ENCODE measurements around the gene MREG. TPM values are rescaled to one million over a fixed set of nuclear protein-coding genes. Genes with fewer than 3 reads are reported as not detected.
A peak's percentile ranks its signal among the peaks of the same experiment; 100 is the strongest.

Gene MREG
- total RNA-seq, 4 donors from 2014 or later: 2.9 to 14.6 (median 3.6) TPM

DNA sequence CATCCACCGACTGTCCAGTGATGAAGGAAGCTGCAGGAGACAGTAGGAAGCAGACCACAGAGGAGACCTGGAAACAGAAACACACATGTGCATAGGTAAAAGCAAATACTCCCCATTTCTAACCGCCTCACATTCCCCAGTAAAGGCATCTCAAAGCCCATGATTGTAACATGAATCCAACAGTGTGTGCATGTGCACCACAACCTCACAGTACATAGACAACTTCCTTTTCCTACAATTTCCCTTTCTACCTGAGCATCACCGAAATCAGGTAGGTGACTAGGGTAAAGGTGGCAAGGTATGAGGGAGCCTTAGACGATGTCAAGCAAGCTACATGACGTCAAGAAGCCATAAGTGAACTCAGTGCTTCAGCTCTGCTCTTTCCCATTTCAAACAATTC is 30.6 kb upstream of the MREG start:
- peaks cover 0 to 45% (median 0%) of the 10 kb centered on the region in 3 donors for H3K36me3 ChIP-seq
- TF ChIP-seq, protein P1, sequence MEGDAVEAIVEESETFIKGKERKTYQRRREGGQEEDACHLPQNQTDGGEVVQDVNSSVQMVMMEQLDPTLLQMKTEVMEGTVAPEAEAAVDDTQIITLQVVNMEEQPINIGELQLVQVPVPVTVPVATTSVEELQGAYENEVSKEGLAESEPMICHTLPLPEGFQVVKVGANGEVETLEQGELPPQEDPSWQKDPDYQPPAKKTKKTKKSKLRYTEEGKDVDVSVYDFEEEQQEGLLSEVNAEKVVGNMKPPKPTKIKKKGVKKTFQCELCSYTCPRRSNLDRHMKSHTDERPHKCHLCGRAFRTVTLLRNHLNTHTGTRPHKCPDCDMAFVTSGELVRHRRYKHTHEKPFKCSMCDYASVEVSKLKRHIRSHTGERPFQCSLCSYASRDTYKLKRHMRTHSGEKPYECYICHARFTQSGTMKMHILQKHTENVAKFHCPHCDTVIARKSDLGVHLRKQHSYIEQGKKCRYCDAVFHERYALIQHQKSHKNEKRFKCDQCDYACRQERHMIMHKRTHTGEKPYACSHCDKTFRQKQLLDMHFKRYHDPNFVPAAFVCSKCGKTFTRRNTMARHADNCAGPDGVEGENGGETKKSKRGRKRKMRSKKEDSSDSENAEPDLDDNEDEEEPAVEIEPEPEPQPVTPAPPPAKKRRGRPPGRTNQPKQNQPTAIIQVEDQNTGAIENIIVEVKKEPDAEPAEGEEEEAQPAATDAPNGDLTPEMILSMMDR (IDR thresholded peaks at IDR 0.05): no peak
- no peak for TF ChIP-seq POLR2A (IDR thresholded peaks at IDR 0.05)
- no peak for TF ChIP-seq EP300 (IDR thresholded peaks at IDR 0.05)
- no peaks in the 10 kb centered on the region for H3K4me1 ChIP-seq
- H3K27me3 ChIP-seq: no peaks in the 10 kb centered on the region
- H3K4me3 ChIP-seq: no peak overlapping the region
- no peak for DNase-seq (ENCODE audit: low spot score in 2 of 2)
- H3K27ac ChIP-seq: no peak overlapping the region
- H3K9me3 ChIP-seq: no peaks in the 10 kb centered on the region
- 84 to 96% methylated on average over 5 of the region's 5 CpGs for WGBS, 2 donors

DNA sequence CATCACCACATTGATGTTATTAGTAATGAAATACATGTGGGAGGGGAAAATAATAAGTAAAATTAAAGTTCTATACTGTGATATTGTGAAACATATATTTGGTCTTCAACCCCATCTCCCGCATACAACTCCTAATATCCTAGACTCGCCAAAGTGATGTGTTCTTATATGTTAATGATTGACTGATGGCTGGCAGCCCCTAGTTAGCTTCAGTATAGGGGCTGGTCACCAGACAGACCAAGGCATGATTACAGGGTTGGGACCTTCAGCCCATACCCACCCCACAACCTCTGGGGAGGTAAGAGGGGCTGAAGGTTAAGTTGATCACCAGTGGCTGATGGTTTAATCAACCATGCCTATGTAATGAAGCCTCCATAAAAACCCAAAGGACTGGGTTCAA is 28.1 kb upstream of the MREG start:
- no peak for TF ChIP-seq POLR2A (IDR thresholded peaks at IDR 0.05)
- TF ChIP-seq, protein P1 (IDR thresholded peaks at IDR 0.05): no peak
- TF ChIP-seq EP300 (IDR thresholded peaks at IDR 0.05): no peak
- Histone ChIP-seq H3K4me3 (no peak overlapping the region), H3K27me3 (no peaks in the 10 kb centered on the region), H3K36me3 (peaks cover 0 to 63% (median 0%) of the 10 kb centered on the region in 3 donors), H3K9me3 (no peaks in the 10 kb centered on the region), H3K27ac (no peak overlapping the region), H3K4me1 (no peaks in the 10 kb centered on the region)
- DNase-seq (ENCODE audit: low spot score in 2 of 2): no peak
- WGBS, 2 donors: 95 to 98% methylated on average over 2 of the region's 2 CpGs

DNA sequence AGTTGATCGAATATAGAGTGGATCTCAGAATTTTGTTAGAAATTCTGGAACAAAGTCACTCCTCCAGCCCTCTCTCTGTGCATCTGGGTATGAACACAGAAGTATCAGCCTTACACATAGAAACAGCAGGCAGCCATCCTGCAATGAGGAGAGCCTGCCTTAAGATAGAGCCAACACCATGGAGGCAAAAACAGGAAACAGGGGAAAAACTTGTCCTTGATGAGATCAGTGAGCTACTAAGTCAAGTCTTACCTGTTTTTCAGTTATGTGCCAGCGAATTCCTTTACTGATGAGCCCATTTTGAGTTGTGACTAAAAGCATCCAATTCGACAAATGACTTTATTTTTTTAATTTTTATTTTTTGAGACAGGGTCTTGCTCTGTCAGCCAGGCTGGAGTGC is 26.6 kb upstream of the MREG start:
- Histone ChIP-seq H3K4me1 (no peaks in the 10 kb centered on the region), H3K27ac (no peak overlapping the region), H3K36me3 (peaks cover 0 to 72% (median 0%) of the 10 kb centered on the region in 3 donors), H3K27me3 (no peaks in the 10 kb centered on the region), H3K9me3 (no peaks in the 10 kb centered on the region), H3K4me3 (no peak overlapping the region)
- WGBS, 2 donors: 93 to 94% methylated on average over 3 of the region's 3 CpGs
- DNase-seq (ENCODE audit: low spot score in 2 of 2): no peak
- TF ChIP-seq POLR2A (IDR thresholded peaks at IDR 0.05) (no peak), EP300 (IDR thresholded peaks at IDR 0.05) (no peak)
- TF ChIP-seq, protein P1 (IDR thresholded peaks at IDR 0.05): no peak

DNA sequence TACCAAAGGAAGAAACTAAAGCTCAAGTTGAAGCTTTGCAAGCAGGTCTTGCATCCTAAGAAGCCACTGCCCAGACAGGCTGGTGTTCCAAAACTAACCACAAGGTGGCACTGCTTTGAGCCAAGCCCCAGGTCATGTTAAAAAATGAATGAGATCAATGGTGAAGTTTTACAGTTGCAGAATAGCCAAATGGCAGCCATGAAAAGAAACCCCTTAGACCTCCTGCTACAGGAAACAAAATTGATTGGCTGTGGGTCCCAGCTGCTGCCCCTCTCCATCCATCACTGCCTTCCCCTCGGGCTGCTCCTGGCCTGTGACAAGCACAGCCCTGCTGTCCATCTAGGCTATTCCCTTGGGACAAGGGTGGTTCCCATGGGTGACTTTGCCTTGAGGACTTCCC is 20.7 kb upstream of the MREG start:
- no peak overlapping the region for H3K27ac ChIP-seq
- H3K4me3 ChIP-seq: no peak overlapping the region
- no peaks in the 10 kb centered on the region for H3K9me3 ChIP-seq
- H3K36me3 ChIP-seq: peaks cover 0 to 35% (median 0%) of the 10 kb centered on the region in 3 donors
- DNase-seq (ENCODE audit: low spot score in 2 of 2): peak; percentile 55 to 81
- TF ChIP-seq, protein P1 (IDR thresholded peaks at IDR 0.05): peak; percentile 63 to 89 (median 85)
- TF ChIP-seq POLR2A (IDR thresholded peaks at IDR 0.05): no peak
- no peak for TF ChIP-seq EP300 (IDR thresholded peaks at IDR 0.05)
- H3K4me1 ChIP-seq: peaks cover 0 to 6% (median 0%) of the 10 kb centered on the region in 4 donors
- WGBS, 2 donors: 44 to 70% methylated on average over 1 of the region's 1 CpG
- H3K27me3 ChIP-seq: no peaks in the 10 kb centered on the region

DNA sequence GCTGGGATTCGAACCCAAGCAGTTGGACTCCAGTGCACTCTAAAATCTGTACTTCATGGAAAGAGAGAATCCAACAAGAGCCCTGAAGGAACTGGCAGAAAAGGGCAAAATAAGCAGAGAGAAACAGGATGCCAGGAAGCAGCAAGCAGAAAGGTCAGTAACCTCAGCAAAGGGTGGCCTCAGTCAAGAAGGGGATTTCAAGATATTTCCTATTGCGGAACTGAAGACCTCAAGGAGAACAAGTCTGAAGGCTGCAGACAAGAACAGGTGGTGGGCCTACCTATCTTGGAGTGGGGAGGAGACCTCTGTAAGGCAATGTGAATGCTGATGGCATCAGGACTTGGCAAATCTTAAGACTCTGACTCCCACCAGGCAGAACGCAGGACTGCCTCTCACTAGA is 20.1 kb upstream of the MREG start:
- H3K27me3 ChIP-seq: no peaks in the 10 kb centered on the region
- TF ChIP-seq EP300 (IDR thresholded peaks at IDR 0.05): no peak
- TF ChIP-seq, protein P1 (IDR thresholded peaks at IDR 0.05): no peak
- no peak for TF ChIP-seq POLR2A (IDR thresholded peaks at IDR 0.05)
- H3K4me1 ChIP-seq: peaks cover 0 to 6% (median 0%) of the 10 kb centered on the region in 4 donors
- H3K9me3 ChIP-seq: no peaks in the 10 kb centered on the region
- WGBS, 2 donors: 94 to 95% methylated on average over 3 of the region's 3 CpGs
- no peak for DNase-seq (ENCODE audit: low spot score in 2 of 2)
- no peak overlapping the region for H3K4me3 ChIP-seq
- H3K27ac ChIP-seq: no peak overlapping the region
- H3K36me3 ChIP-seq: peaks cover 0 to 35% (median 0%) of the 10 kb centered on the region in 3 donors
